Measurements from ENCODE around the gene IDH1.
"Not testable (repeated sequence)": the region's sequence is repeated elsewhere in the genome, so short reads cannot be mapped to it uniquely, and the experiment has no call there.

The IDH1 gene

GRCh38 chr2:208265801-208266552 is 11.1 kb upstream of the IDH1 start, which contains the start of gene PIKFYVE:
PIKFYVE (plus strand) TSS chr2:208266255; CDS start chr2:208271520, 5,265 bp downstream.
- DNase-seq (ENCODE audit: extremely low spot score): peak; percentile 89
- ChIA-PET POLR2A (interaction anchor here (1.1 to 2.7 kb wide), 2 partner anchors 11 to 164 kb away, joined by 3 to 20 read pairs; partner anchors contain the start of gene IDH1), CTCF (interaction anchor here (0.6 to 1.2 kb wide), 4 partner anchors 9 to 164 kb away, joined by 3 to 5 read pairs (median 3); no protein-coding TSS in a partner anchor)
- TF ChIP-seq L3MBTL2 (conservative IDR thresholded peaks at IDR 0.05) (peak; percentile 49), ARNT (IDR thresholded peaks at IDR 0.05) (peak; percentile 67), HDGF (IDR thresholded peaks at IDR 0.05; ENCODE audit: borderline replicate concordance) (no peak), FOXM1 (IDR thresholded peaks at IDR 0.05; ENCODE audit: borderline replicate concordance) (peak; percentile 56; the same call in 1 of the 2 replicates)

- DNase-seq (ENCODE audit: extremely low spot score): peak; percentile 22
- TF ChIP-seq SUZ12 (IDR thresholded peaks at IDR 0.05) (no peak), PKNOX1 (IDR thresholded peaks at IDR 0.05) (no peak), NFRKB (IDR thresholded peaks at IDR 0.05) (no peak), L3MBTL2 (conservative IDR thresholded peaks at IDR 0.05) (no peak), HDGF (IDR thresholded peaks at IDR 0.05; ENCODE audit: borderline replicate concordance) (no peak), FOXK2 (IDR thresholded peaks at IDR 0.05) (no peak), SP1 (IDR thresholded peaks at IDR 0.05) (no peak), ELF4 (IDR thresholded peaks at IDR 0.05) (no peak), FOXA1 (IDR thresholded peaks at IDR 0.05) (no peak), LEF1 (IDR thresholded peaks at IDR 0.05; ENCODE audit: borderline replicate concordance) (no peak), BHLHE40 (IDR thresholded peaks at IDR 0.05; ENCODE audit: borderline replicate concordance) (no peak), TARDBP (IDR thresholded peaks at IDR 0.05) (no peak), ARNT (IDR thresholded peaks at IDR 0.05) (no peak), ZNF384 (IDR thresholded peaks at IDR 0.05) (no peak), CTBP1 (IDR thresholded peaks at IDR 0.05; ENCODE audit: borderline replicate concordance) (no peak), FOXM1 (IDR thresholded peaks at IDR 0.05; ENCODE audit: borderline replicate concordance) (no peak)
- POLR2A ChIA-PET: interaction anchor here (0.8 to 2.7 kb wide), 3 partner anchors 11 to 164 kb away, joined by 3 to 20 read pairs (median 3); partner anchors contain the start of gene IDH1
- CTCF ChIA-PET: interaction anchor here (0.7 to 0.9 kb wide), 3 partner anchors 9 to 163 kb away, joined by 3 to 5 read pairs (median 3); partner anchors contain the start of gene IDH1
Observed at GRCh38 chr2:208265371-208265800, 10.5 kb upstream of the IDH1 start.

GRCh38 chr2:208256849-208257813 is 2.3 kb upstream of the IDH1 start:
- DNase-seq (ENCODE audit: extremely low spot score); POLR2A ChIA-PET: not testable (repeated sequence)
- CTCF ChIA-PET: interaction anchor here (0.6 to 1.2 kb wide), 2 partner anchors 9 to 87 kb away, joined by 3 read pairs; partner anchors contain the start of gene PIKFYVE

GRCh38 chr2:208256192-208256782 is 1.4 kb upstream of the IDH1 start:
- CTCF ChIA-PET: interaction anchor here (0.6 to 1.2 kb wide), 3 partner anchors 9 to 88 kb away, joined by 3 read pairs; partner anchors contain the start of gene PIKFYVE

More at GRCh38 chr2:208256192-208256782, 1.4 kb upstream of the IDH1 start:
- POLR2A ChIA-PET: interaction anchor here (2.9 kb wide), 1 partner anchor 10 kb away, joined by 20 read pairs; the partner anchor contains the start of gene PIKFYVE
- no peak for DNase-seq (ENCODE audit: extremely low spot score)
- TF ChIP-seq ARNT (IDR thresholded peaks at IDR 0.05) (no peak), LEF1 (IDR thresholded peaks at IDR 0.05; ENCODE audit: borderline replicate concordance) (no peak), PKNOX1 (IDR thresholded peaks at IDR 0.05) (no peak), TARDBP (IDR thresholded peaks at IDR 0.05) (no peak), CTBP1 (IDR thresholded peaks at IDR 0.05; ENCODE audit: borderline replicate concordance) (no peak), ZNF384 (IDR thresholded peaks at IDR 0.05) (no peak), FOXK2 (IDR thresholded peaks at IDR 0.05) (no peak), SUZ12 (IDR thresholded peaks at IDR 0.05) (no peak), FOXA1 (IDR thresholded peaks at IDR 0.05) (no peak), BHLHE40 (IDR thresholded peaks at IDR 0.05; ENCODE audit: borderline replicate concordance) (no peak), NFRKB (IDR thresholded peaks at IDR 0.05) (no peak), ELF4 (IDR thresholded peaks at IDR 0.05) (no peak), L3MBTL2 (conservative IDR thresholded peaks at IDR 0.05) (no peak), HDGF (IDR thresholded peaks at IDR 0.05; ENCODE audit: borderline replicate concordance) (no peak), FOXM1 (IDR thresholded peaks at IDR 0.05; ENCODE audit: borderline replicate concordance) (no peak), SP1 (IDR thresholded peaks at IDR 0.05) (no peak)
